ENCODE measurements around the gene ZNF148. TPM values are rescaled to one million over a fixed set of nuclear protein-coding genes. Genes with fewer than 3 reads are reported as not detected.
A peak's percentile ranks its signal among the peaks of the same experiment; 100 is the strongest.

Gene ZNF148
- total RNA-seq, 2 donors from 2014 or later = 33.8 to 37.8 TPM

- Histone ChIP-seq H3K9ac (ENCODE audit: extremely low read depth, low read length, poor library complexity, severe bottlenecking) (no peak overlapping the region), H3K36me3 (ENCODE audit: control insufficient read depth, insufficient read depth, low read length) (peaks cover 26% of the 10 kb centered on the region), H3K4me3 (ENCODE audit: low read length) (no peak overlapping the region), H3K27me3 (ENCODE audit: control insufficient read depth, insufficient read depth, low read length, poor library complexity, severe bottlenecking) (no peaks in the 10 kb centered on the region), H3K27ac (ENCODE audit: low read depth, low read length) (no peak overlapping the region), H3K4me1 (ENCODE audit: control insufficient read depth, insufficient read depth, low read length) (no peaks in the 10 kb centered on the region), H3K9me3 (ENCODE audit: control insufficient read depth, low read length) (no peaks in the 10 kb centered on the region)
- no peaks in the 10 kb centered on the region for H3K9me3 Mint-ChIP-seq
- H3K27me3 Mint-ChIP-seq (ENCODE audit: insufficient read depth) = no peaks in the 10 kb centered on the region
- peaks cover 24% of the 10 kb centered on the region for H3K36me3 Mint-ChIP-seq (ENCODE audit: low read depth)
- no peak for DNase-seq
- peaks cover 20% of the 10 kb centered on the region for H3K4me1 Mint-ChIP-seq
- no peak overlapping the region for H3K4me3 Mint-ChIP-seq
- 90 to 100% methylated on average over 1 to 4 of the region's 4 CpGs for WGBS, 2 experiments (ENCODE audit: insufficient coverage in 1 of 2, insufficient read length in 1 of 2)
- TF ChIP-seq CTCF (conservative IDR thresholded peaks at IDR 0.05) = no peak
- peak overlapping the region; percentile 56 for H3K27ac Mint-ChIP-seq
These were observed 56.3 kb downstream of the ZNF148 start for GRCh38 chr3:125318871-125319270.

- H3K4me1 Mint-ChIP-seq = peaks cover 20% of the 10 kb centered on the region
- Histone ChIP-seq H3K9me3 (ENCODE audit: control insufficient read depth, low read length) (no peaks in the 10 kb centered on the region), H3K27me3 (ENCODE audit: control insufficient read depth, insufficient read depth, low read length, poor library complexity, severe bottlenecking) (no peaks in the 10 kb centered on the region), H3K36me3 (ENCODE audit: control insufficient read depth, insufficient read depth, low read length) (peaks cover 31% of the 10 kb centered on the region), H3K27ac (ENCODE audit: low read depth, low read length) (peak overlapping the region; percentile 19), H3K4me3 (ENCODE audit: low read length) (no peak overlapping the region), H3K9ac (ENCODE audit: extremely low read depth, low read length, poor library complexity, severe bottlenecking) (no peak overlapping the region), H3K4me1 (ENCODE audit: control insufficient read depth, insufficient read depth, low read length) (no peaks in the 10 kb centered on the region)
- peak overlapping the region; percentile 56 for H3K27ac Mint-ChIP-seq
- no peak overlapping the region for H3K4me3 Mint-ChIP-seq
- TF ChIP-seq CTCF (conservative IDR thresholded peaks at IDR 0.05) = no peak
- 76 to 96% methylated on average over 2 to 4 of the region's 4 CpGs for WGBS, 2 experiments (ENCODE audit: insufficient coverage in 1 of 2, insufficient read length in 1 of 2)
- no peaks in the 10 kb centered on the region for H3K9me3 Mint-ChIP-seq
- no peaks in the 10 kb centered on the region for H3K27me3 Mint-ChIP-seq (ENCODE audit: insufficient read depth)
- no peak for DNase-seq
- H3K36me3 Mint-ChIP-seq (ENCODE audit: low read depth) = peaks cover 26% of the 10 kb centered on the region
These were observed 56.8 kb downstream of the ZNF148 start for GRCh38 chr3:125318167-125318865.

GRCh38 chr3:125317761-125318160, 57.4 kb downstream of the ZNF148 start:
- Histone ChIP-seq H3K27me3 (ENCODE audit: control insufficient read depth, insufficient read depth, low read length, poor library complexity, severe bottlenecking) (no peaks in the 10 kb centered on the region), H3K27ac (ENCODE audit: low read depth, low read length) (no peak overlapping the region), H3K9ac (ENCODE audit: extremely low read depth, low read length, poor library complexity, severe bottlenecking) (no peak overlapping the region), H3K36me3 (ENCODE audit: control insufficient read depth, insufficient read depth, low read length) (peaks cover 34% of the 10 kb centered on the region), H3K4me3 (ENCODE audit: low read length) (no peak overlapping the region), H3K9me3 (ENCODE audit: control insufficient read depth, low read length) (no peaks in the 10 kb centered on the region), H3K4me1 (ENCODE audit: control insufficient read depth, insufficient read depth, low read length) (no peaks in the 10 kb centered on the region)
- Mint-ChIP-seq H3K27ac (no peak overlapping the region), H3K36me3 (ENCODE audit: low read depth) (peaks cover 27% of the 10 kb centered on the region), H3K9me3 (no peaks in the 10 kb centered on the region), H3K27me3 (ENCODE audit: insufficient read depth) (no peaks in the 10 kb centered on the region), H3K4me3 (no peak overlapping the region), H3K4me1 (peaks cover 20% of the 10 kb centered on the region)
- no peak for TF ChIP-seq CTCF (conservative IDR thresholded peaks at IDR 0.05)
- no peak for DNase-seq
- 100% methylated on average over 1 of the region's 1 CpG; no CpG with 5 or more reads in 1 of the 2 experiments for whole genome bisulfite sequencing, 2 experiments (ENCODE audit: insufficient coverage in 1 of 2, insufficient read length in 1 of 2)
